Left hindlimb (tissue), 1 donor: ENCODE measurements around the gene HMG20B.
A peak's percentile ranks its signal among the peaks of the same experiment; 100 is the strongest.

Source experiments
- DNase-seq: peaks from one replicate; pipeline ENCODE4 v3.0.0-alpha.2; 2018

HMG20B gene

DNA sequence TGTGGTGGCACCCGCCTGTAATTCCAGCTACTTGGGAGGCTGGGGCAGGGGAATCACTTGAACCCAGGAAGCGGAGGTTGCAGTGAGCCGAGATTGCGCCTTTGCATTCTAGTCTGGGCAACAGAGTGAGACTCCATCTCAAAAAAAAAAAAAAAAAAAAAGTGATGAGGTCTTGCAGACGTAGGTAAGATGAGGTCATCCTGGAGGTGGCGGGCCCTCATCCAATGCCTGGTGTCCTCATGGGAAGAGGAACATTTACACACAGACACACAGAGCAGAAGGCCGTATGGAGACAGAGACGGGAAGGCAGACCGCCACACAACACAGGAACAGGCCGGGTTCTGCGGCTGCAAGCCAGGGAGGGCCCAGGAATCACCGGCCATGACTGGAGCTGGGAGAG lies 49.5 kb downstream of the HMG20B start:
- no peak for DNase-seq

DNA sequence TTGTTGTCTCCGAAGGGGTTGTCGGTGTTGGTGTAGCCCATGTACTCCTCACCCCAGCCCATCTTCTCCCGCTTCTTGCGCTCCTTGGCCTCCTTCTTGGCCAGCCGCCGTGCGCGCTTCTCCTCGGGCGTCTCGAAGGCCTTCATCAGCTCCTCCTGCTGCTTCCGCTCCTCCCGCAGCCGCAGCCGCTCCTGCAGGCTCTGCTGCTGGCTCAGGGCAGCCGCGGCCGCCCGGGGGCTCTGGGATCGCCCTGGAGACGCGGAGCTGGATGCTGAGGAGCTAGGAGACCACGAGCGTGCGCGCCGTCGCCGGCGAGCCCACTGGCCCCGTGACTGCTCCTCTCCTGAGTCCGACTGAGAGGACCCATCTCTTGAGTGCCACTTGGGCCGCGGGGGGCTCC lies 51.0 kb downstream of the HMG20B start:
- DNase-seq = no peak

DNA sequence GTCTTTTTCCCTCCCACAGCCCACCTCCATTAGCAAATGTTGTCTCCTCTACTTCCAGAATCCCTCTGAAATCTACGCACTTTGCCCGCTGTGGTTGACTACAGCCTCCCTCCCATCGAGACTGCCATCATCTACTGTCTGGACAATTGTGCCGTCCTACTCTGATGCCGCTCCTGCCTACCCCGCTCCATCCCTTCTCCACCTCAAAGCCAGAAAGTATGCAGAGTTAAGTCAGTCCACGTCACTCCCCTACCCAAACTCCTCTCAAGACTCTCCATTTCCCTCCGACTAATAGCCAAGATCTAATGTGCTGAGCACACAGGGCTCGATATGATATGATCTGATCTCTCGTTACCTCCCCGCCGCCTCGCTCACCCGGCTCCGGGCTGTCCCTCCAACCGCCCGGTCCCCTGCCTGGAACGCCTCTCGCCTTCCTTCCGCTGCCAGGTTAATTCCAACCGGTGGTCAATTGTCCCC lies 53.3 kb downstream of the HMG20B start:
- DNase-seq = no peak

DNA sequence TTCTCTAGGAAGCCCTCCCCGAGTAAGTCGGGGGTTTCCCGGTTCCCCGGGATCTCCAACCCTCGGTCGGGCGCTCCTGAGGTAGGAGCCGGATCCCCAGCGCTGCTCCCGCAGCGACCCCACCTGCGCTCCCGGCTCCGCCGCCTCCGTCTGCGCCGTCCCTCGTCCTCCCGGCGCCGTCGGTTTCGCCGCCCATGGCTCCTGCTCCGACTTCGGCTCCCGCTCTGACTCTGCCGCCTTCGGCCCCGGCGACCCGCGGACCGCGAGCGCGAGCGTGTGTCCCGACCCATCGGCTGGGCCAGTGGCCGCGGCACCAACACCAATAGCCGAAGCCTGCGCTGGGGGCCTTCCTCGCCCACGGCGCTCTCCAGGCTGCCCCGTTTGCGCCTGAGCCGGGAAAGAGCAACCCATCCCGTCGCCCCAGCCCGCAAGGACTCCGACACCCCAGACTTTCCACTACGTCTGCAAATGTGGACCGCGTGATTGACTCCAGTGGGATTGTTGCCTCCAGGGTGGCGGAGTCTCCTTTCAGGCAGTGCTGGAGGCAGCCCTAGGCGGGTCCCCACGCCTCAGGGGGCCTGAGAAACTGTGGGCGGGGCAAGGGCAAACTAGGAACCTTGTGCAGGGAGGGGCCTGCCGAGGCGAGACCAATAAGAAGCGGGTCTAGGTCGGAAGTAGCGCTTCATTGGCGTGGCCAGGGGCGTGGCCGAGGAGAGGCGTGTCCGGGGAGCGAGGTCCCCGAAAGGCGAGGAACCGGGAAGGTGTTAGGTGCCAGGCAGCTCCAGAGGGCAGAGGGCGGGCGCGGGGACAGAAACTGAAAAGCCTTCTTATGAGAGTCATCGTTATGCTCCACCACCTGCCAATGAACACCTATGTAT lies 54.0 kb downstream of the HMG20B start, which contains the start of gene CACTIN:
CACTIN (minus strand) TSS at position 318 of the 878 bp plus-strand sequence; CDS start at position 290, 28 bp downstream.
- peak; percentile 97 for DNase-seq

DNA sequence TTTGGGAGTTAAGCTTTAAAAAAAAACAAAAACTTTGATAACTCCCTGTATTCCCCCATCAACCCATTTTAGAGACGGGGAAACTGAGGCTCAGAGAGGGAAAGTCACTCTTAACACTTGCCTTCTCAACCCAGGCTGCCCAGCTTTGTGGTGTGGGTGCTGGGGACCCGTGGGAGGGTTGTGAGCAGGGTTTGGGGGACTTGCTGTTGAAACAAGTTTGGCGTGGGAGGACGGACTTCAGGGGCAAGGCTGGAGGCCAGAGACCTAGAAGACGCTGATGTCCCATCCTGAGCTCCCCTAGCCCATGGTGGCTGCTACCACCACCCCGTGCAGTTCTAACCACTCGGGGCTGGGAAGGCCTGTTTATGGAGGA lies 54.6 kb downstream of the HMG20B start:
- DNase-seq = no peak
